Central memory CD4-positive, alpha-beta T cell (primary cell): Measurements from ENCODE around the gene C3orf85.

Source experiments
- DNase-seq: peaks from one replicate; pipeline ENCODE4 v3.0.0; 2022

Gene C3orf85

DNA sequence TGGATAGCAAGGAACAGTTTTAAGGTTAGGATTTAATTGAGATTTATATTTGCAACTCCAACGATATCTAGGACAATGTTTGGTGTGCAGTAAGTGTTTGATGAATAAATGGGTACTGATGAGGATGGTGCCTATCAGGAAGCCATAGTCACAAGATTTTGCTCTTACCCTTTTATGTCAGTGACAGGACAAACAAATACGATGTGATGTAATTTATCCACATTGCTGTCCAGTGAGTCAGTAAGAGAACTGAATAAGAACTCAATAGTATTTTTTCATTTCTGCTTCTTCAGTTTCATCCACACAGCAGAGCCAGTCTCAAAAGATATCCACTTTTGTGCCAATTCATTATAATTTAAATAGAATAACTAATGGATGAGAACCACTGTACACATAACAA lies 18.5 kb downstream of the C3orf85 start:
- DNase-seq: no peak

DNA sequence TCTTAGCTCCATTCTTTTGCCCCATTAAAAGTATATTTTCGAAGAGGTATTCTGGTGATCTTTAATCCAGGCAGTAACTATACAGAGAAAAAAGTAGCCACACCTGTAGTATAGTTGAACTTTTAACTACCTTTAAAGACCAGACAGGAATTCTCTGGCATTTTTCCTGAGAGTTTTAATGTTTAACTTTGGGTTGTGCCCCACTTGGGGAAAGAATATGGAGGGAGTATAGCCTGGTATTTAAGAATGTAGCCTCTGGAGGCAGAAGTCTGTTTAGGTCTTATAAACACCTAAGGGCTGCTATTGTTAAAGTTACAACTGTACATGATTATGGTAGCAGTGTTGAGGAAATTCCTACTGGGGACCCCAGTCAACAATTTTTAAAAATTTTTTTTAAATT lies 19.3 kb downstream of the C3orf85 start:
- no peak for DNase-seq

DNA sequence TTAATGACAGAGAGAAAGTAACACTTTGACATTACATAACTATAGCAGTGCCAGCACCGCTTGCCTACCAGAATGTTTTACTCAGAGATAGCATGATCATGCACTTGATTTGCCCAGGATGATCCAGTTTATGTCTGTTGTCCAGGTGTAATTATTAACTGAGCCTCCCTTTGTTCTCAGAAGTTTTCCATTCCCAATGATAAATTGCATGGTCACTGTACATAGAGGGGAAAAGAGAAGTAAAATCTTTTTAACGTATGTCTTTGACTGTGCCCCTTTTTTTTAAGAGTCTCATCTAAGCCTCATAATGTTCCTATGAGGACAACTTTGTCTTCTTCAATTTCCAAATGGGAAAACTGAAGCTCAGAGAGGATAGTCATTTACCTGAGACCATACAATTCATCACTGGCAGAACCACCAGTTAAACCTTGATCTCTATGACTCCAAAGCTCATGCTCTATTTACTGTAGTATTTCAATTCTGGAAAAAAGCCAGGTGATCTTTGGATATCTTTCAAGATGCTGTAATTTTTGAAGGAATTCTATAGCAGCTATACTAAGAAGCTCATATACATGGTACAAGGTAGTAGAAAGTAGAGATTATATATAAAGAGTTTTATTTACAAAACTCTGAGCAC lies 25.1 kb downstream of the C3orf85 start:
- no peak for DNase-seq

DNA sequence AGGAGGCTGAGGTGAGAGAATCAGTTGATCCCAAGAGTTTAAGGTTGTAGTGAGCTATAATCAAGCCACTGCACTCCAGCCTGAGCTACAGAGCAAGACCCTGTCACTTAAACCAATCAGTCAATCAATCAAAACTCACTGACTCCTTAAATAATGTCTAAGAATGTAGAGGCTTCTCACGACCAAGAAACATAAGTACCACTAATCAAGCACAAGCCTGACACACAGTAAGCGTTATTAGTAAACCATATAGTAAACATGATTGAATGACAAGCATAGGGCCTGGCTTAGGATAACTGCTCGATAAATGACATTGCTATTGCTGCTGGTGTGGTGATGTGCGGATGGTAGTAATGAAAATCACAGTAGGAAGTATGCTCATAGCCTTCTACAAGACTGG lies 29.4 kb downstream of the C3orf85 start:
- DNase-seq: no peak

DNA sequence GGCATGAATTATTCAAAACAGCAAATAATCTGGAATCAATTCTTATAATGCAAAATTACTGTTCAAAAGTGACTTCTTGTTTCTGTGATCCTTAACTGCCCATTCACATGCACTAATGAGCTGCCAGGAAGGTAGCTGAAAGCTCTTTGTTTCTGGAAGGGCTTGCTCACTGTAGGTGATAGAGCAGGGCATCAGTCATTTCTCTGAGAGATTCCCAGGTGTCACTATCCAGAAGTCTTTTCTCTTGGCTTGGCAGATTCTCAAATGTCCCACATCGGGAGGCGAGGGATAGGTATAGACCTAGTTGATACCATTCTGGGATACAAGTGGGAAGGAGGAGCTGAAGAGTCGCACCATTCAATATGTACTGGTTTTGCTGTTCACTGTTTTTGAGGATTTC lies 35.0 kb downstream of the C3orf85 start:
- DNase-seq: no peak

- DNase-seq: no peak
Measured at GRCh38 chr3:109175411-109175810, 38.9 kb downstream of the C3orf85 start.

GRCh38 chr3:109176726-109177125 lies 40.2 kb downstream of the C3orf85 start:
- no peak for DNase-seq

DNA sequence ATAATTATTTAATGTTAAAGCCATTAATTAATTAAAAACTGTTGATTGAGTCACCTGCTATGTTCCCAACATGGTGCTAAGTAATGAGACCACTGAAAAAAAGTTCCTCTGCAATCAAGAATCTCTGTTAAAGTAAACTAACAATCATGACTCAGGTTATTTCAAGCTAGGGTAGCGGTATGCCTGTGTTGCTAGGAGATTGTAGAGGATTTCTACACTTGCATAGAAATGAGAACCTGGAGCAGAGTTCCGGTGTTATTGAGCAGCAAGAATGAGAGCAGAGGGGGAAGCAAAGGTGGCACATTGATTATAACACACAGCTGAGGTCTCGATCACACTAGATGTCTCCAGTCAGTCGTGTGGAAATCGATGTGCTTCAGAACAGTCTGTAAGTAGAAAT lies 41.4 kb downstream of the C3orf85 start:
- DNase-seq: no peak

DNA sequence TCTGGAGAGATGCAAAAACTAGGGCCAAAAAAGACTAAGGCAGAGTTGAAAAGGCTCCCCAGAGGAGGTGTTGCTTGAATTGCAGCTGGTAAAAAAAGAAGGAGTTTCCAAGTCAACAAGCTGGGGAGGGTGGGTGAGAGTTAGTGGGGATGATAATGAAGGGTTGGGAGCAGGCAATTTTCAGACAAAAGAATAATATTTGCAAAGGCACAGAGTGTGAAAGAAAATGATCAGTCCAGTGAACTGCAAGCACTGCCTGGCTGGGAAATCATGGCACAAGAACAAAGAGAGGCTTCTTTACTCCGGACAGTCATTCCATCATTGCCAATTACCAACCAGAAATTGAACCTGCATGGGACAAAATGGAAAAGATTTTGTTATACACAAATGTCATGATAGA lies 42.2 kb downstream of the C3orf85 start:
- DNase-seq: no peak

- DNase-seq: no peak
Measured at GRCh38 chr3:109184726-109185125, 48.2 kb downstream of the C3orf85 start.

DNA sequence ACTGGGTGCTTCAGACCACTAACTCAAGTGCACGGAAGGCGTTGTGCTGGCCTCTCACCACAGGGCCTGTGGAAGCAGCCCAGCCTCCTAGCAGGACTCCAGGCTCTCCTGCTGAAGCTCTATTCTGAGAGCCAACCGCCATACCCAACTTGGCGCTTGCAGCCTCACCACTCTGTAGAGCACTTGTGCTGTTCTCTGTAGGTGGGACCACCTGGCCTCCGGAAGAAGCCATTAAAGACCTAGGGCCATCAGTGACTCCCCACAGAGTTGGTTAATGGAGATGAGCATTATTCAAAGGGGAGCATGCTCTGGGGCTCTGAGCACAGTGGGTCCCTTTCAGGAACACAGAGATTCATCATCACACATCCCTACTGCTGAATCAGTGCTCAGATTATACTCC lies 50.9 kb downstream of the C3orf85 start:
- no peak for DNase-seq

DNA sequence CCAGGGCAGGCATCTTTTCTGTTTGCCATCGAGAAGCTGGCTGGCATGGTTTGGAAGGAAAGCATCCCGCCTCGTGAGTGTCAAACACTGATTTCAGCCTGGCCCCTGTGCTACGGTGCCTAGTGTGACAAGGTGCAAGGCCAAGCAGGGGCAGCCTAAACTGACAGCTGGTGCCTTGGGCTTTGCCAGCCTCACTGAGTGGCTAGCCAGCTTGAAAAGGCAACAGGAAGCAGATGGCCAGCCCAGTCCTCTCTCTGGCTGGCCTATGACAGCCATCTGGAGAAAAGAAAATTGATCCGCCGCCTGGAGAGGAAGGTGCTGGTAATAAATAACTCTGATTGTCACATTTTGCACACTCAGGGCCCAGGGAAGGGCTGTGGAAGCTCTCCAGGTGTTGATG lies 52.2 kb downstream of the C3orf85 start:
- no peak for DNase-seq

DNA sequence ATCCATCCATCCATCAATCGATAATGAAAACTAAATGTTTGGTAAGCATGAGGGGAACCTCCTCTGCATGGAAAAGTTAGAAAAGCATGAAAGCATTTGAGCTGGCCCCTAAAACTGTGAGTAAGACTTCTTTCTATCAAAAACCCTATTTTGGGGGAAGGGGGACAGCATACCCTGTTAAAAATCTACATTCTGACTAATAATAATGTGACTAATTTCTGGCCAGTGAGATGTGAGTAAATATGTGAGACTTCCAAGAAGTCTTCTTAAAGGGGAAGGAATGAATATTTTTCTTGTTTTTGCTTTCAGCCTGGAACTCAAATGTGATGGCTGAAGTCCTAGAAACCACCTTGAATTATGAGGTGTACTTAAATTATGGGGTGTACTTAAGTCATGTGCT lies 54.9 kb downstream of the C3orf85 start:
- no peak for DNase-seq

DNA sequence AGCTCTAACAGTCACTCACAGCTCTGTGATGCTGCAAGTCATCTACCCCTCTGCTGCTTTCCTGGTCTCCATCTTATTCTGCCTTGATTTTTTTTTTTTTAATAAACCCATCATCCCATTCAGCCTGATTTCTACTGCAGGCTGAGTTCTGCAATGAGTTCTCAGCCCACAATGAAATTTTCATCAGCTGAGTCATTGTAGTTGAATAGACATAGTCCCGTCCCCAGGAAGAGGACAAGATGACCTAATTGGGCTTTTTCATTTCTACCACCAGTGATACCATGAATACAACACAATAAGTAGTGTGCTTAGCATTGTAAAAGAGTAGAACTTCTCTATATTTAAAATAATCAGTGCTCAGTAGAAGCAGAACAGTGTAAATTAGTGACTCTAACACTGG lies 59.3 kb downstream of the C3orf85 start:
- DNase-seq: no peak
